ENCODE data around the gene DBF4B.

DBF4B gene

DNA sequence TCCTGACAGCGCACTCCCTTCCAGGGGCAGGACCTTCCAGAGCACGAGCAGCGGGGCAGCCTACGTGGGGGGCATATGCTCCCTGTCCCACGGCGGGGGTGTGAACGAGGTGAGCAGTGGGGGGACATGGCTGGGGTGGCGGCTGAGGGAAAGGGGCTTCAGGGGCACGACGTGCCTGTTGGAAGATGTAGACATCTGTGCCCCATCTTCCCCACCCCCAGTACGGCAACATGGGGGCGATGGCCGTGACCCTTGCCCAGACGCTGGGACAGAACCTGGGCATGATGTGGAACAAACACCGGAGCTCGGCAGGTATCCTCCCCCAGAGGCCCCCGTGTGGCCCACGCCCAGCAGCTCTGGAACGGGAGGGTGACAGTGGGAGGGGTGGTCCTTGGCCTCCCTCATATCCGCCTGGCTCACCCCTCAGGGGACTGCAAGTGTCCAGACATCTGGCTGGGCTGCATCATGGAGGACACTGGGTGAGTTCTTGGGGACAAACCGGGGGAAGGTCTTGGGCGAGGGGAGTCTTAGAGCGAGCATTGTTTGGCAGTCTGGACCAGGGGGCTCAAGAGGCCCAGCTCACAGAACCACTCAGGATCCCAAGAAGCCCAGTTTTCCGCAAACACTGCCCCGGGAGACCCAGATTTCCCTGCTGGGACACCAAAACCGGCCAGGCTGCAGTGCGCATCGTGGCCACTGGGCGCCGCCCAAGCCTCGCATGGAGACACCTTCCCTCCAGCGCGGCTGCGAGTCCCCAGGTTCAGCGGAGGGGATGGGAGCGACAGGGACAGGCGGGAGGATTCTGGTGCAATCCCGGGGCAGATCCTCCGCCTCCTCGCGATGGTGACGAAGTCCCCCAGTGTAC lies 66.0 kb downstream of the DBF4B start:
- TF ChIP-seq, protein P1, sequence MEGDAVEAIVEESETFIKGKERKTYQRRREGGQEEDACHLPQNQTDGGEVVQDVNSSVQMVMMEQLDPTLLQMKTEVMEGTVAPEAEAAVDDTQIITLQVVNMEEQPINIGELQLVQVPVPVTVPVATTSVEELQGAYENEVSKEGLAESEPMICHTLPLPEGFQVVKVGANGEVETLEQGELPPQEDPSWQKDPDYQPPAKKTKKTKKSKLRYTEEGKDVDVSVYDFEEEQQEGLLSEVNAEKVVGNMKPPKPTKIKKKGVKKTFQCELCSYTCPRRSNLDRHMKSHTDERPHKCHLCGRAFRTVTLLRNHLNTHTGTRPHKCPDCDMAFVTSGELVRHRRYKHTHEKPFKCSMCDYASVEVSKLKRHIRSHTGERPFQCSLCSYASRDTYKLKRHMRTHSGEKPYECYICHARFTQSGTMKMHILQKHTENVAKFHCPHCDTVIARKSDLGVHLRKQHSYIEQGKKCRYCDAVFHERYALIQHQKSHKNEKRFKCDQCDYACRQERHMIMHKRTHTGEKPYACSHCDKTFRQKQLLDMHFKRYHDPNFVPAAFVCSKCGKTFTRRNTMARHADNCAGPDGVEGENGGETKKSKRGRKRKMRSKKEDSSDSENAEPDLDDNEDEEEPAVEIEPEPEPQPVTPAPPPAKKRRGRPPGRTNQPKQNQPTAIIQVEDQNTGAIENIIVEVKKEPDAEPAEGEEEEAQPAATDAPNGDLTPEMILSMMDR (IDR thresholded peaks at IDR 0.05; ENCODE audit: control insufficient read depth, insufficient read depth, low read depth, low read length, missing control alignments): peak; percentile 100
- no peak for DNase-seq (ENCODE audit: low read depth)
- H3K4me3 ChIP-seq (ENCODE audit: control insufficient read depth, low read depth, low read length): peak overlapping the region; percentile 75

DNA sequence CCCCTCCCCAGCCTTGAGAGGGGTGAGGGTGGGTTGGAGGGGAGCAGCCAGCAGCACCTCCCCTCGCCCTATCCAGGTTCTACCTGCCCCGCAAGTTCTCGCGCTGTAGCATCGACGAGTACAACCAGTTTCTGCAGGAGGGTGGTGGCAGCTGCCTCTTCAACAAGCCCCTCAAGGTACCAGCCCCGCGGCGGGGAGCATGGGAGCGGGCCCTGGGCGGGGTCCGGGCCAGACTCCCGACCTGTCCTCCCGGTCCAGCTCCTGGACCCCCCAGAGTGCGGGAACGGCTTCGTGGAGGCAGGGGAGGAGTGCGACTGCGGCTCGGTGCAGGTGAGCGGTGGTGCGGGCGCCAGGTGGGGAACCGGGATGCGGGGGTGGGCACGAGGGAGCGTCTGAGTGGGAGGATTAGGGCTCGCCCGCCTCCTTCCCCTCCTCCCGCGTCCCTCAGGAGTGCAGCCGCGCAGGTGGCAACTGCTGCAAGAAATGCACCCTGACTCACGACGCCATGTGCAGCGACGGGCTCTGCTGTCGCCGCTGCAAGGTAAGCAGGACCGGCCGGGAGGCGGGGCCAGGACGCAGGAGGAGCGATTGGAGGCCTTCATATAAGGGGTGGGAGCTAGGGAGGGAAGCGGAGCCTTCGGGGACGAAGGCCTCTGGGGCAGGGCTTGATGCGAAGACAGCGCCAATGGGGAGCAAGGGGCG lies 66.8 kb downstream of the DBF4B start:
- DNase-seq (ENCODE audit: low read depth): peak; percentile 81
- H3K4me3 ChIP-seq (ENCODE audit: control insufficient read depth, low read depth, low read length): peak overlapping the region; percentile 75
- TF ChIP-seq, protein P1 (IDR thresholded peaks at IDR 0.05; ENCODE audit: control insufficient read depth, insufficient read depth, low read depth, low read length, missing control alignments): no peak

DNA sequence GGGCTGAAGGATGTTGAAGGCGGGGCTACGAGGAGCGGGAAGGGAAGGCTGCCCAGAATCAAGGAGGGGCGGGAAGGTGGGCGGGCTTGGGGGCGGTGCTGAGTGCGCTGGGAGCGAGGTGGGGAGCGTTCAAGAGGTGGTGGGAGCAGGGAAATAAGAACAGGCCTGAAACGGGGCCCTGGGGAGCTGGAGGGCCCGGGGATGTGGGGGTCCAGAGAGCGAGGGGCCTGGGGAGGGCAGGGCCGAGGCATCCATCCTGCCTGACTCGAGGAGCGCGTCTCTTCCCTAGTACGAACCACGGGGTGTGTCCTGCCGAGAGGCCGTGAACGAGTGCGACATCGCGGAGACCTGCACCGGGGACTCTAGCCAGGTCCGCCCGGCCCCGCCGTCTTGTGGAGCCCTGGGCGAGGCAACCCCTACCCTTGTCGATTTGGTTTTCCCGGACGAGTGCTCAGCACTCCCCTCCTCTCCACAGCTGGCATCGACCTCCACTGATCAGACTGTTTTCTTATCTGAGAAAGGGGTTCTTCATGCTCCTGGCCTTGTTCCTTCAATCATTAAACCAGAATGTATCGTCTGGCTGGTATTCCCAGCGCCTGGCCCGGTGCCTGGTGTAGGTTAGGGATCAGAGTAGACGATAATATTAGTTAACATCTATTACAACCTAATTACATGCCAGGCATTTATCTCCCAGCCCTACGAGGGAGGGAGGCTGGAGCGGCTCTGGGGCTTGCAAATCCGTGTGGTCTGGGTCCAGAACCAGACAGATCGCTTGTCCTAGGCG lies 67.6 kb downstream of the DBF4B start:
- peak overlapping the region; percentile 75 for H3K4me3 ChIP-seq (ENCODE audit: control insufficient read depth, low read depth, low read length)
- DNase-seq (ENCODE audit: low read depth): no peak
- TF ChIP-seq, protein P1 (IDR thresholded peaks at IDR 0.05; ENCODE audit: control insufficient read depth, insufficient read depth, low read depth, low read length, missing control alignments): no peak

DNA sequence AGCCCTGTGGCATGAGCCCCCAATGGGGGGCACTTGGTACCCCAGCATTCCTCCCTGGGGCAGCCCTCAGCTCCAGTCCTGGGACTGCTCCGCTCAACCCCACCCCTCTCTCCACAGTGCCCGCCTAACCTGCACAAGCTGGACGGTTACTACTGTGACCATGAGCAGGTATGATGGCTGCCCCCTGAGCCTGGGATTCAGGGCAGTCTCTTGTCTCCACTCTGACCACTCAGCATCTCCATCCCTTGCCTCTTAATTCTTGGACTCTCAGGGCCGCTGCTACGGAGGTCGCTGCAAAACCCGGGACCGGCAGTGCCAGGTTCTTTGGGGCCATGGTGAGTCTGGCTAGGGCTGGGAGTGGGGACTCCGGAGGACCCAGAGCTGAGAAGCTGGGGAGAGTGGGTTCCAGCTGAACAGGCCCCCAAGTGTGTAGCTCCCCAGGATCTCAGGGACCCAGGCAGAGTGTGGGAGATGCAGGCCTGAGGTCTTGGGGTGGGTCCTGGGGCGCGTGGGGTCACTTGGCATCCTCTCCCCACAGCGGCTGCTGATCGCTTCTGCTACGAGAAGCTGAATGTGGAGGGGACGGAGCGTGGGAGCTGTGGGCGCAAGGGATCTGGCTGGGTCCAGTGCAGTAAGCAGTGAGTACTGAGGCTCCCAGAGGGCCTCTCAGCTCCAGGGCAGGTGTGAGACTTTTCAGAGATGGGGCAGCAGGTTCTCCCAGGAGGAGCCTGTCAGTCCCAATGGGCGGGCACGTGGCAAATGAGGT lies 68.3 kb downstream of the DBF4B start:
- no peak for DNase-seq (ENCODE audit: low read depth)
- TF ChIP-seq, protein P1 (IDR thresholded peaks at IDR 0.05; ENCODE audit: control insufficient read depth, insufficient read depth, low read depth, low read length, missing control alignments): no peak
- no peak overlapping the region for H3K4me3 ChIP-seq (ENCODE audit: control insufficient read depth, low read depth, low read length)

DNA sequence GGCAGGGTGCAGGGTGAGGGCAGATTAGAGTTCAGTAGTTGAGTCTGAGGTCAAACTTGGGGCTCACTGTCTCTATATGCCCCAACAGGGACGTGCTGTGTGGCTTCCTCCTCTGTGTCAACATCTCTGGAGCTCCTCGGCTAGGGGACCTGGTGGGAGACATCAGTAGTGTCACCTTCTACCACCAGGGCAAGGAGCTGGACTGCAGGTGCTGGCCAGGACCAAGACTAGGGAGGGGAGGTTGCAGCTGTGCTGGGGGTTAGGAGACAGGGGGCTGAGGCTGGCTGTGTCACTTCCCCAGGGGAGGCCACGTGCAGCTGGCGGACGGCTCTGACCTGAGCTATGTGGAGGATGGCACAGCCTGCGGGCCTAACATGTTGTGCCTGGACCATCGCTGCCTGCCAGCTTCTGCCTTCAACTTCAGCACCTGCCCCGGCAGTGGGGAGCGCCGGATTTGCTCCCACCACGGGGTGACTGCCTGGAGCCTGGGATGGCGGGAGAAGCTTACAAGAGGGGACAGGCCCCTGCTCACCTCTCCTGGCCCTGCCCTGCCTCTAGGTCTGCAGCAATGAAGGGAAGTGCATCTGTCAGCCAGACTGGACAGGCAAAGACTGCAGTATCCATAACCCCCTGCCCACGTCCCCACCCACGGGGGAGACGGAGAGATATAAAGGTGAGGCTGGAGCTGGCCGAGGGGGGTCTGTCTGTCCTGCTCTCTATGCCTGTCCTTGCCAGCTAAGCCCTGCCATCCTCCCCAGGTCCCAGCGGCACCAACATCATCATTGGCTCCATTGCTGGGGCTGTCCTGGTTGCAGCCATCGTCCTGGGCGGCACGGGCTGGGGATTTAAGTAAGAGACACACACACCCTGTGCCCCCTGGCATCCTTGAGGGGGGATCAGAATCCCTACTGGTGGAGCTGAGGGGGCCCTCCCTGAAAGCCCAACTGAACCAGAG lies 69.2 kb downstream of the DBF4B start:
- H3K4me3 ChIP-seq (ENCODE audit: control insufficient read depth, low read depth, low read length): no peak overlapping the region
- TF ChIP-seq, protein P1 (IDR thresholded peaks at IDR 0.05; ENCODE audit: control insufficient read depth, insufficient read depth, low read depth, low read length, missing control alignments): no peak
- no peak for DNase-seq (ENCODE audit: low read depth)
